ENCODE data around the gene KRT9.

DNA sequence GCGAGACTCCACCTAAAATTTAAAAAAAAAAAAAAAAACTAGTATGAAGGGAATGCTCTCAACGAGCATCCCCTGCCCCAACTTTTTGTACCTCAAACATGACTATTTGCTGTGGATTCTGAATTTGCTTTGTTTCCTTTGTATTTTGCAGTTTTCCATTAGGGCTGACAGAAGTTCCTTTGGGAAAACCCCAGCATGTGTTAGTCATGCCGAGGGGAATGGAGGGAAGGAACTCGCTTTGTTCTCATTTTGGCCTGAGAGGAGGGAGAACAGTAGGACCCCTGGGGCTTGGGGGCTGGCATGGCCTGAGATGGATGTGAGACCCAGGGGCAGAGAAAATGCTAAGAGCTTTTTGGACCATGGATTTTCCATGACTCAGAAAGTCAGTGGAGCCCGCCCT lies 20.5 kb downstream of the KRT9 start:
- no peak for TF ChIP-seq POLR2A (IDR thresholded peaks at IDR 0.05; ENCODE audit: low read depth, low read length)
- no peak for TF ChIP-seq POLR2AphosphoS5 (IDR thresholded peaks at IDR 0.05; ENCODE audit: low read depth, low read length)
- TF ChIP-seq TAF1 (IDR thresholded peaks at IDR 0.05; ENCODE audit: borderline replicate concordance, low read depth, low read length), result no peak

Measured in GM12892 (cell line).